Measurements from ENCODE around the gene NUCB2.

Gene NUCB2

GRCh38 chr11:17381156-17381555 is 104.6 kb downstream of the NUCB2 start:
- TF ChIP-seq TAF1 (IDR thresholded peaks at IDR 0.05; ENCODE audit: low read depth) (no peak), ZBTB7A (IDR thresholded peaks at IDR 0.05; ENCODE audit: low read depth) (no peak), RAD21 (IDR thresholded peaks at IDR 0.05; ENCODE audit: low read depth) (no peak)
